SK-N-SH treated with all-trans-retinoic acid at 6 μM for 48 hours (cell line): ENCODE measurements around the gene SOX12.

ENCODE experiments used
- ATAC-seq: fragments of 200-7000 bp; cut with Tn5 transposase; 3 replicates; pipeline ENCODE4 v1.9.1; 2020; ENCODE audit warnings: mild to moderate bottlenecking, moderate library complexity
- ARNTL ChIP-seq: fragments of 450-650 bp; formaldehyde crosslinking; IDR thresholded peaks from 2 replicates; pipeline ENCODE4 v1.5.0; 2020; ENCODE audit warnings: low read depth, mild to moderate bottlenecking, moderate library complexity, borderline replicate concordance
- BACH2 ChIP-seq: fragments of 250-450 bp; sonication (Bioruptor Pico); IDR thresholded peaks from 2 replicates; pipeline ENCODE4 v1.9.0; 2021; ENCODE audit warnings: mild to moderate bottlenecking, borderline replicate concordance
- CSDC2 ChIP-seq: fragments of 250-450 bp; sonication (Bioruptor Pico); IDR thresholded peaks from 2 replicates; pipeline ENCODE4 v1.5.0; 2020; ENCODE audit warnings: mild to moderate bottlenecking, moderate library complexity
- ESRRG ChIP-seq: fragments of 250-450 bp; sonication (Bioruptor Pico); IDR thresholded peaks from 2 replicates; pipeline ENCODE4 v1.6.1; 2021; ENCODE audit warnings: mild to moderate bottlenecking
- GLIS3 ChIP-seq: fragments of 250-450 bp; sonication (Bioruptor Pico); IDR thresholded peaks from 2 replicates; pipeline ENCODE4 v1.5.0; 2020; ENCODE audit warnings: mild to moderate bottlenecking, moderate library complexity
- ISL1 ChIP-seq: fragments of 250-450 bp; sonication (Bioruptor Pico); IDR thresholded peaks from 2 replicates; pipeline ENCODE4 v2.1.2; 2022; ENCODE audit warnings: mild to moderate bottlenecking, moderate library complexity
- OSR1 ChIP-seq: fragments of 250-450 bp; sonication (Bioruptor Pico); IDR thresholded peaks from 2 replicates; pipeline ENCODE4 v1.8.0; 2022; ENCODE audit warnings: moderate library complexity, mild to moderate bottlenecking, inconsistent platforms
- PPARA ChIP-seq: fragments of 250-450 bp; sonication (Bioruptor Pico); IDR thresholded peaks from 2 replicates; pipeline ENCODE4 v1.5.0; 2020; ENCODE audit warnings: mild to moderate bottlenecking, borderline replicate concordance
- SNAI2 ChIP-seq: fragments of 250-450 bp; sonication (Bioruptor Pico); IDR thresholded peaks from 2 replicates; pipeline ENCODE4 v1.5.0; 2020; ENCODE audit warnings: mild to moderate bottlenecking, moderate library complexity
- TCF4 ChIP-seq: fragments of 250-450 bp; sonication (Bioruptor Pico); IDR thresholded peaks from 2 replicates; pipeline ENCODE4 v1.8.0; 2021; ENCODE audit warnings: mild to moderate bottlenecking, moderate library complexity, borderline replicate concordance
- TOX ChIP-seq: fragments of 250-450 bp; sonication (Bioruptor Pico); IDR thresholded peaks from 2 replicates; pipeline ENCODE4 v1.8.0; 2021; ENCODE audit warnings: mild to moderate bottlenecking, moderate library complexity, borderline replicate concordance
- ZC3H10 ChIP-seq: fragments of 250-450 bp; sonication (Bioruptor Pico); IDR thresholded peaks from 2 replicates; pipeline ENCODE4 v1.5.1; 2021; ENCODE audit warnings: mild to moderate bottlenecking, moderate library complexity
- ZFP3 ChIP-seq: fragments of 250-450 bp; sonication (Bioruptor Pico); IDR thresholded peaks from 2 replicates; pipeline ENCODE4 v1.5.0; 2020; ENCODE audit warnings: mild to moderate bottlenecking, moderate library complexity
- ZFP30 ChIP-seq: fragments of 450-650 bp; formaldehyde crosslinking; IDR thresholded peaks from 2 replicates; pipeline ENCODE4 v1.5.0; 2022; ENCODE audit warnings: mild to moderate bottlenecking, moderate library complexity
- ZNF565 ChIP-seq: fragments of 450-650 bp; formaldehyde crosslinking; conservative IDR thresholded peaks from 2 replicates; pipeline ENCODE4 v1.5.0; 2020; ENCODE audit warnings: low read depth, mild to moderate bottlenecking, moderate library complexity
- ZNF70 ChIP-seq: fragments of 450-650 bp; formaldehyde crosslinking; IDR thresholded peaks from 2 replicates; pipeline ENCODE4 v1.5.0; 2020; ENCODE audit warnings: mild to moderate bottlenecking, moderate library complexity
- ZNF8 ChIP-seq: fragments of 450-650 bp; formaldehyde crosslinking; IDR thresholded peaks from 2 replicates; pipeline ENCODE4 v1.5.0; 2020; ENCODE audit warnings: mild to moderate bottlenecking, moderate library complexity
- TF ChIP-seq, protein P1 (sequence below): fragments of 250-450 bp; sonication (Bioruptor Pico); IDR thresholded peaks from 2 replicates; pipeline ENCODE4 v1.5.1; 2020; ENCODE audit warnings: low read depth, mild to moderate bottlenecking, moderate library complexity
- TF ChIP-seq, protein P2 (sequence below): fragments of 250-450 bp; sonication (Bioruptor Pico); IDR thresholded peaks from 2 replicates; pipeline ENCODE4 v1.5.1; 2021; ENCODE audit warnings: mild to moderate bottlenecking, moderate library complexity
- TF ChIP-seq, protein P3 (sequence below): fragments of 250-450 bp; sonication (Bioruptor Pico); IDR thresholded peaks from 2 replicates; pipeline ENCODE4 v1.8.0; 2021; ENCODE audit warnings: low read depth, mild to moderate bottlenecking, moderate library complexity, borderline replicate concordance
- TF ChIP-seq, protein P4 (sequence below): fragments of 250-450 bp; sonication (Bioruptor Pico); IDR thresholded peaks from 2 replicates; pipeline ENCODE4 v1.5.0; 2020; ENCODE audit warnings: mild to moderate bottlenecking, moderate library complexity

Gene SOX12

DNA sequence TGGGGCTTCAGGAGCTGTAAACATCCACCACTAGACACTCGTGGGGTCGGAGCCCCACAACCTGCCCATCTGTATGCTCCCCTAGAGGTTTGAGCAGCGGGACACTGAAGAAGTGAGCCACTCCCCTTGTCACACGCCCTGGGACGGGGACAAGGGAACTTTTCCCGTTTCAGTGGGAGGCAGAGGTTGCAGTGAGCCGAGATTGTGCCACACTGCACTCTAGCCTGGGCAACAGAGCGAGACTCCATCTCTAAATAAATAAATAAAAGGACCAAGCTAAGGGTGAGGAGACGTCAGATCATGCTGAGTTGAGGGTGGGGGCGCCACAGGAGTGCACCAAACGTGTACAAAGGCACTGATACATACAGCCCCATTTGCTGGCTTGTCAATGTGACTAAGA lies 19.6 kb upstream of the SOX12 start:
- no peak for ATAC-seq
- TF ChIP-seq ZNF8 (CRISPR knock-in tag) (no peak), ZNF70 (no peak), CSDC2 (CRISPR knock-in tag) (no peak), ZFP30 (CRISPR knock-in tag) (no peak), ARNTL (CRISPR knock-in tag) (no peak), ISL1 (no peak), ZNF565 (no peak), ESRRG (CRISPR knock-in tag) (no peak), BACH2 (no peak), OSR1 (no peak), GLIS3 (CRISPR knock-in tag) (no peak), TOX (CRISPR knock-in tag) (no peak), PPARA (CRISPR knock-in tag) (no peak), ZC3H10 (CRISPR knock-in tag) (no peak)
- TF ChIP-seq, protein P1, sequence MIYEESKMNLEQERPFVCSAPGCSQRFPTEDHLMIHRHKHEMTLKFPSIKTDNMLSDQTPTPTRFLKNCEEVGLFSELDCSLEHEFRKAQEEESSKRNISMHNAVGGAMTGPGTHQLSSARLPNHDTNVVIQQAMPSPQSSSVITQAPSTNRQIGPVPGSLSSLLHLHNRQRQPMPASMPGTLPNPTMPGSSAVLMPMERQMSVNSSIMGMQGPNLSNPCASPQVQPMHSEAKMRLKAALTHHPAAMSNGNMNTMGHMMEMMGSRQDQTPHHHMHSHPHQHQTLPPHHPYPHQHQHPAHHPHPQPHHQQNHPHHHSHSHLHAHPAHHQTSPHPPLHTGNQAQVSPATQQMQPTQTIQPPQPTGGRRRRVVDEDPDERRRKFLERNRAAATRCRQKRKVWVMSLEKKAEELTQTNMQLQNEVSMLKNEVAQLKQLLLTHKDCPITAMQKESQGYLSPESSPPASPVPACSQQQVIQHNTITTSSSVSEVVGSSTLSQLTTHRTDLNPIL (CRISPR knock-in tag) = no peak
- TF ChIP-seq, protein P2, sequence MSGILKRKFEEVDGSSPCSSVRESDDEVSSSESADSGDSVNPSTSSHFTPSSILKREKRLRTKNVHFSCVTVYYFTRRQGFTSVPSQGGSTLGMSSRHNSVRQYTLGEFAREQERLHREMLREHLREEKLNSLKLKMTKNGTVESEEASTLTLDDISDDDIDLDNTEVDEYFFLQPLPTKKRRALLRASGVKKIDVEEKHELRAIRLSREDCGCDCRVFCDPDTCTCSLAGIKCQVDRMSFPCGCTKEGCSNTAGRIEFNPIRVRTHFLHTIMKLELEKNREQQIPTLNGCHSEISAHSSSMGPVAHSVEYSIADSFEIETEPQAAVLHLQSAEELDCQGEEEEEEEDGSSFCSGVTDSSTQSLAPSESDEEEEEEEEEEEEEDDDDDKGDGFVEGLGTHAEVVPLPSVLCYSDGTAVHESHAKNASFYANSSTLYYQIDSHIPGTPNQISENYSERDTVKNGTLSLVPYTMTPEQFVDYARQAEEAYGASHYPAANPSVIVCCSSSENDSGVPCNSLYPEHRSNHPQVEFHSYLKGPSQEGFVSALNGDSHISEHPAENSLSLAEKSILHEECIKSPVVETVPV (CRISPR knock-in tag) = no peak
- TF ChIP-seq, protein P3, sequence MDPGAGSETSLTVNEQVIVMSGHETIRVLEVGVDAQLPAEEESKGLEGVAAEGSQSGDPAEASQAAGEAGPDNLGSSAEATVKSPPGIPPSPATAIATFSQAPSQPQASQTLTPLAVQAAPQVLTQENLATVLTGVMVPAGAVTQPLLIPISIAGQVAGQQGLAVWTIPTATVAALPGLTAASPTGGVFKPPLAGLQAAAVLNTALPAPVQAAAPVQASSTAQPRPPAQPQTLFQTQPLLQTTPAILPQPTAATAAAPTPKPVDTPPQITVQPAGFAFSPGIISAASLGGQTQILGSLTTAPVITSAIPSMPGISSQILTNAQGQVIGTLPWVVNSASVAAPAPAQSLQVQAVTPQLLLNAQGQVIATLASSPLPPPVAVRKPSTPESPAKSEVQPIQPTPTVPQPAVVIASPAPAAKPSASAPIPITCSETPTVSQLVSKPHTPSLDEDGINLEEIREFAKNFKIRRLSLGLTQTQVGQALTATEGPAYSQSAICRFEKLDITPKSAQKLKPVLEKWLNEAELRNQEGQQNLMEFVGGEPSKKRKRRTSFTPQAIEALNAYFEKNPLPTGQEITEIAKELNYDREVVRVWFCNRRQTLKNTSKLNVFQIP (CRISPR knock-in tag) = no peak
- TF ChIP-seq, protein P4, sequence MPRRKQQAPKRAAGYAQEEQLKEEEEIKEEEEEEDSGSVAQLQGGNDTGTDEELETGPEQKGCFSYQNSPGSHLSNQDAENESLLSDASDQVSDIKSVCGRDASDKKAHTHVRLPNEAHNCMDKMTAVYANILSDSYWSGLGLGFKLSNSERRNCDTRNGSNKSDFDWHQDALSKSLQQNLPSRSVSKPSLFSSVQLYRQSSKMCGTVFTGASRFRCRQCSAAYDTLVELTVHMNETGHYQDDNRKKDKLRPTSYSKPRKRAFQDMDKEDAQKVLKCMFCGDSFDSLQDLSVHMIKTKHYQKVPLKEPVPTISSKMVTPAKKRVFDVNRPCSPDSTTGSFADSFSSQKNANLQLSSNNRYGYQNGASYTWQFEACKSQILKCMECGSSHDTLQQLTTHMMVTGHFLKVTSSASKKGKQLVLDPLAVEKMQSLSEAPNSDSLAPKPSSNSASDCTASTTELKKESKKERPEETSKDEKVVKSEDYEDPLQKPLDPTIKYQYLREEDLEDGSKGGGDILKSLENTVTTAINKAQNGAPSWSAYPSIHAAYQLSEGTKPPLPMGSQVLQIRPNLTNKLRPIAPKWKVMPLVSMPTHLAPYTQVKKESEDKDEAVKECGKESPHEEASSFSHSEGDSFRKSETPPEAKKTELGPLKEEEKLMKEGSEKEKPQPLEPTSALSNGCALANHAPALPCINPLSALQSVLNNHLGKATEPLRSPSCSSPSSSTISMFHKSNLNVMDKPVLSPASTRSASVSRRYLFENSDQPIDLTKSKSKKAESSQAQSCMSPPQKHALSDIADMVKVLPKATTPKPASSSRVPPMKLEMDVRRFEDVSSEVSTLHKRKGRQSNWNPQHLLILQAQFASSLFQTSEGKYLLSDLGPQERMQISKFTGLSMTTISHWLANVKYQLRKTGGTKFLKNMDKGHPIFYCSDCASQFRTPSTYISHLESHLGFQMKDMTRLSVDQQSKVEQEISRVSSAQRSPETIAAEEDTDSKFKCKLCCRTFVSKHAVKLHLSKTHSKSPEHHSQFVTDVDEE (CRISPR knock-in tag) = no peak

DNA sequence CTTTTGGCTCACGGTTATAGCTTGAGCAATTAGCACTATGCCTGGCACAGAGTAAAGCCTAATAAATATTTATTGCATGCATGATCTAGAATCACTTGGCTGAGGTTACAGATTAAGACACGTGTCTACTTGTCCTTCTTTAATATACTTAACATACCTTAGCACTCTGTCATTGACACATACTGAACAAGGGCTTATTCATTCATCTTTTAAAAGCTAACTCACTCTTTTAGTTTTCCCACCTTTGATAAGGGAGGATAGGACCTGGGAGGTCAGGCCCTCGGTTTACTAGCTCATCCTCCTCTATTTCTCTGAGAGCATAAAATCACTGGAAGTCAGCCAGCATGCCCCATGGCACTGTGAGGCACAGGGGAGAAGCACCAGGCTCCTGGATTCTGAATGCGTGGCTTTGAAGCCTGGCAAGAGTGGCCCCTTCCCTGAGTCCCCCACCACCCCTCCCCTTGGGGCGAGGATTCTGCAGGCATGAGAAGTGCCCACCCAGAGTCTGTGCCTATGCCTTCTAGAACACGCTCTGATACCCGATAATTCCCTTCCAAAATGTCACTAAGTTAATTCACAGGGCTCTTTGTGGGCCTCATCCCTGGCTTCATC lies 16.8 kb upstream of the SOX12 start:
- no peak for ATAC-seq
- TF ChIP-seq GLIS3 (CRISPR knock-in tag) (no peak), ZNF70 (no peak), ZNF8 (CRISPR knock-in tag) (no peak), CSDC2 (CRISPR knock-in tag) (no peak), ZNF565 (no peak), TCF4 (CRISPR knock-in tag) (no peak), ZFP30 (CRISPR knock-in tag) (no peak), SNAI2 (CRISPR knock-in tag) (no peak), TOX (CRISPR knock-in tag) (no peak), ZFP3 (CRISPR knock-in tag) (no peak), ZC3H10 (CRISPR knock-in tag) (no peak), OSR1 (no peak)
- TF ChIP-seq, protein P1 (CRISPR knock-in tag) = no peak
- TF ChIP-seq, protein P3 (CRISPR knock-in tag) = no peak
- TF ChIP-seq, protein P2 (CRISPR knock-in tag) = no peak
